Activated CD8-positive, alpha-beta memory T cell treated with anti-CD3 and anti-CD28 coated beads, Interleukin-2, amount 50 U/mL, for 24 hours (primary cell): ENCODE results near the gene RBFOX1.

ENCODE experiments used
- DNase-seq: peaks from one replicate; pipeline ENCODE4 v3.0.0-alpha.2; 2020; ENCODE audit errors: extremely low read depth

Gene RBFOX1

DNA sequence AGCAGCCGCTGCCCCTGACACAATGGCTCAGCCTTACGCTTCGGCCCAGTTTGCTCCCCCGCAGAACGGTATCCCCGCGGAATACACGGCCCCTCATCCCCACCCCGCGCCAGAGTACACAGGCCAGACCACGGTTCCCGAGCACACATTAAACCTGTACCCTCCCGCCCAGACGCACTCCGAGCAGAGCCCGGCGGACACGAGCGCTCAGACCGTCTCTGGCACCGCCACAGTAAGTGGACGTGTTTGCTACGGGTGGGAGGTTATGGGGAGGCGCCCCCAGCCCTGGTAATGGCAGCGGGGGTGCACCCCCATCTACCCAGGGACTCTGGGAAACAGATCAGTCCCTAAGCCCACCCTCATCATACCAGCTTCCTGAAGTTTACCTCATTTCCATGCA, 185.5 kb downstream of the RBFOX1 start:
- DNase-seq: no peak

DNA sequence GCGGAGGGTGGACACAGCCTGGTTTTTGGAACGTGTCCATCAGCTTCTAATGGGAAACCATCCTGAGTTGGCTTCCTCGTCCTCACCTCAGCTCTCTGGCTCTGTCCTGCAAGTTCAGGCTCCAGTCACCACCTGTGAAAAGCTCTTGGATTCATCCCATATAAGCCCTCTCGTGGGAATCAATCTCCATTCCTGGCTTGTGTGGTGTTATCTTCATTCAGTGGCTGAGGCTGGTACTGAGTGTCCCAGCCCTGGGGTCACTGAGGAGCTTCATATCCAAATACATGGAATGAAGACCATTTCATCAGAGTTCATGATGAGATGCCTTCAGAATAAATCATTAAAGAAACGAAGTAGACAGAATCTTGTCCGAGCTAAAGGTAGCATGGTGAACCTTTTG, 189.2 kb downstream of the RBFOX1 start:
- no peak for DNase-seq

DNA sequence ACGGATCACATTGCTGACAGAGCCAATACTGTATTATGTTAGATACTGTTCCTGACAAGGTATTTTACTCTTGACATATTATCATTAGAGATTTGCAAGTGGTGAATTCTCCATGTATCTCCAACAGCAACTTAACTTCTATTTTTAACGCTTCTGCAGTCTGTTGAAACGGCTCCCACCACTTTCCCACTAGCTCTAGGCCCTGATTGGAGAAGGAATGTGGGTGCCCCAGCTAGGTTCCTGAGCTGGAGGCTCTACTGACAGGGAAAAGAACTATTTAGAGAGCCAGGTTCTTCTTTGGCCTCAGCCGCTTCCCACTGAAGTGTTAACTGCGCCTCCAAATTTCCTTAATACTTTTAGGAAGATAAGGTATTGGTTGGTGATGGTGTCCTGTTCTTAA, 191.8 kb downstream of the RBFOX1 start:
- DNase-seq: no peak

DNA sequence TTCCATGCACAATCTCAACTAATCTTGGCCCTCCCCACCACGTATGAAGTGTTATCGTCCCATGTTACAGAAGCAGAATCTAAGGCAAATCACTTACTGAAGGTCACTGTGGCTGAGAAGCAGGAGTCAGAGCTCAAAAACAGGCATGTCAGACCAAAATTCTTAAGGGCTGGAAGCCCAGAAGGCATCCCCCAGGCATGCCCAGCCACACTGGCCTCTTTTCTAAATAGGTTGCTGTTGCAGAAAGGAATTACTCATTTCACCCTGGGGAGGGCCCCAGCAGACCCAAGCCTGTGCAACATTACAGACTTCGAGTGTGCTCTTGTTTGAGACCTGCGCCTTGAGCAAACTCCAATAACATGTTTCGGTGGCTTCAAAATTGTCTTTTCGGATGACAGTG, 194.1 kb downstream of the RBFOX1 start:
- no peak for DNase-seq

DNA sequence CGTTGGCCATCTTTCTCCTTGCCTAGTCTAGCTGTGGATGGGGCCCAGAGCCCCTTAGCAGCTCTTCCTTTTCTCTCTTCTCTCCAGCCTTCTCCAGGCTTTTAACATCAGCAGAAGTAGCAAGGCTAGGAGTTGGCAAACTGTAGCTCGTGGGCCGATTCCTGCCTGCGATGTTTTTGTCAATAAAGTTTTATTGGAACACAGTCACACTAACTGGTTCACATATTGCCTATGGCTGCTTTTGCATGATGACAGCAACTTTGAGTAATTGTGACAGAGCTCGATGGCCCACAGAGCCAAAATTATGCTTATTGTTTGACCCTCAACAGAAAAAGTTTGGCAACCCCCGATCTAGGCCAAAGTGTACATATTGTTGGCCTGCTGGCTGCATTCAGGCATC, 199.9 kb downstream of the RBFOX1 start:
- no peak for DNase-seq

DNA sequence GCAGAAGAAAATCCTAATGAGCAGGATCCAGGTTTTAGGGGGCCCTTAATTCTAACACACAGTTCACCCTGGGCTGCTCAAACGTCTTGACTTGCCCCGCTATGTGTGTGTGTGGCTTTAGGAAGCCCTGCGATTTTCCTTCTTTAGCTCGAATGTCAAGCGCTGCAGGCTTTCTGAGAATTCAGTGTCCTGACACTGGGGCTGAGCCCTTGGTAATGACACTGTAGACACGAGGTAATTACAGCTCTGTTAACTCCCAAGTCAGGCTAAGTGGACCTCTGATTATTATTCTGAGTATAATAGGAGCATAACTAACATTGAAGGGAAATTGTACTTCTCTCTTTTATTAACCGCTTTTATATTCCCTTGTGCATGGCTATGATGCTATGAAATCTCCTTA, 202.1 kb downstream of the RBFOX1 start:
- no peak for DNase-seq

DNA sequence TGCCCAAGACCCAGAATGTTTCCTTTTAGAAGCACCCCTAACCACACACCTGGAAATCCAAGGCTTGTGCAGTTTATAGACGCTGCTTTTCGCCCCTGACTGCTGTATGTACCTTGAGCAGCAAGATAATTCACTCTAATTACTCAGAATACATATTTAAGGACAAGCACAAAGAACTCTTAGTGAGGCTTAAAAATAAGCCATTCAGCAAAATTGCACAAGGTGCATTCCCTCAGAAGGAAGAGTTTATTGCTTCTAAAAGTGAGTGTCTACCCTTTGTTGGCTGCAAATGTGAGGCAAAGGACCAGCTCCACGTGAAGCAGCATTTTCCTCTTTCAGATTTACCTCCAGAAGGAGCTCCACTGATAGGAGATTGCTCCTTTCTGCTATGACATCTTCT, 208.4 kb downstream of the RBFOX1 start:
- DNase-seq: no peak

DNA sequence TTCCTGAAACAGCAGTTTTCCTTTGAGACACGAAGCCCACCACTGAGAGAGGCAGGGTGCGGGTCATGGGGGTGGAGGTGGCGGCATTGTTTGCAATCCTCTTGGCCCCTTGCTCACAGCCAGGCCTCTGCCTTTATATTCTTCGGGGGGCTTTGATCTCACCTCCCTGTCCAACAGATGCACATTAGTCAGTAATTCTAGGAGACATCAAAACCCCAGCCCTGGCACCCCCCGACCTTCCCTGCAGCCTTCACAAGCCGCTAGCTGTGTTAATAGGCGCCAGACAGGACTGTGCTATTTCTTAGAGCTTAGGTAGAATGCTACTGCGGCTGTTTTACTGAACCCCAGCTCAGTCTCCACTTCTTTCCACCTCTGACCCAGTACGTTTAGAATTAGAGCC, 212.6 kb downstream of the RBFOX1 start:
- DNase-seq: no peak

DNA sequence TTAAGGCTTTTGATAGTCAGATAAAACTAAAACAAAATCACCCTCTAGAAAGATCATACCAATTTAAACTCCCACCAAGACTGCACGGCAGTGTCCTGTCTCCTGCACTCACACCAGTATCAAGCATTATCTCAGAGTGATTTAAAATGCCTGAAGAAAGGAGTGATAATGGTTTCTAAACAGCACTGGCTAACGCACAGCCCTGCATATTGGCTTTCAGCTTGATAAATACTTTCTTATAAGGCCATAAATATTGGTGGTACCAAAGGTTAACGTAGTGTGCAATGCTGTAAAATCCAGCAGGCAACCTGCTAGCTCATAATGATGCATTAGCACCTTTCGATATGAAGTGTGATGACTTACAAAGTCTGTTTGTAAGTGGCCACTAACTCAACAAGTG, 214.3 kb downstream of the RBFOX1 start:
- no peak for DNase-seq

DNA sequence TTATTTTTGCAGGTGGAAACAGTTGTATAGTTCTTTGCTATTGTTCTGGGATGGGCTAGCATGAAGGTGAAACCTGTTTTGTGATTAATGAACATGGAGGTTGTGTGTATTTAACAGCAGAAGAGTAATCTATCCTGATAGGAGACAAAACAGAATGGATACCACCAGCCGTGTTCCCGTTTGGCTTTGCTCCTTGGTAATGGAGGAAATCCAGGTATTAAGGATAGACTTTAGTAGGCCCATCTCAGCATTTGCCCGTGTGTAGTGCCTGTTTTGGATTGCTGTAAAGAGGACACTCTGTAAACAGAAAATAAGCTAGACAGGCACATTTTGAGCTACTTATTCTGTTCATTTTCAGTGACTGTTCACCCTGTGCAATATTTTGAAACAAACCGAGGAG, 215.1 kb downstream of the RBFOX1 start:
- no peak for DNase-seq

DNA sequence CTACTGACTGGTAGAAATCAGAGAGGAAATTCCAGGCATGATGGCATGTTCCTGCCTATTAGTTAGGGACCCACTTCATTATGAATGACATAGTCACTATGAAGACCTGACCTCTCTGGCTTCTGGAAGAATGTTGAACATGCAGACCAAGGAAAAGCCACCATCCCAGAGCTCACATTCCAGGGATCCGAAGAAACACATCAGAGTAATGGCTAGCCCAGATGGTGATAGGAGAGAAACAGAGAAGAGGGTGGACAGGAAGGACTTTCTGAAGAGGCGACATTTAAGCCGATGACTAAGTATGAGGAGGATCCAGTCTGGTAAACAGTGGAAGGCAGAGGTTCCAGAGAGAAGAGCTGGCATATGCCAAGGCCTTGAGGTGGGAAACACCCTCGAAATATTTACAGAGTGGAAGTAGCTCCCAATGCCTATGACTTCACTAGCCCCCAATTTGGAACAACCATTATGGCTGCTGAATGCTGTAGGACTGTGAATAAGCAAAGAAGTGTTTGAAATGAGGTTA, 216.2 kb downstream of the RBFOX1 start:
- no peak for DNase-seq

DNA sequence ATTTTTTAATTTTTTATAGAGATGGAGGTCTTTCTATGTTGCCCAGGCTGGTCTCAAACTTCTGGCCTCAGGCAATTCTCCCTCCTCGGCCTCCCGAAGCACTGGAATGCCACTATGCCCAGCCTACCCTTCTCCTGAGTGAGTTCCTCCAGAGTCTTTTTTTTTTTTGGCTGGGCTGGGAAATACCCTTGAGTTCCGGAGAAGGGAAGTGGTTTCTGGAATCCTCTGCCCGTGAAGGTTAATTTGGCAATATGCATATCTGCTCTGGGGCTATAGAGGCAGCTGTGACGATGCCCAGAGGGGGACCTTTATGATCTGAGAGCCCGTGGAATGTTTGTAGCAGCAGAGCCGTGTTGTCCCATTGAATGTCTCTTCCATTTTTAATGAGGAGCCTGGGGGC, 217.5 kb downstream of the RBFOX1 start:
- no peak for DNase-seq

DNA sequence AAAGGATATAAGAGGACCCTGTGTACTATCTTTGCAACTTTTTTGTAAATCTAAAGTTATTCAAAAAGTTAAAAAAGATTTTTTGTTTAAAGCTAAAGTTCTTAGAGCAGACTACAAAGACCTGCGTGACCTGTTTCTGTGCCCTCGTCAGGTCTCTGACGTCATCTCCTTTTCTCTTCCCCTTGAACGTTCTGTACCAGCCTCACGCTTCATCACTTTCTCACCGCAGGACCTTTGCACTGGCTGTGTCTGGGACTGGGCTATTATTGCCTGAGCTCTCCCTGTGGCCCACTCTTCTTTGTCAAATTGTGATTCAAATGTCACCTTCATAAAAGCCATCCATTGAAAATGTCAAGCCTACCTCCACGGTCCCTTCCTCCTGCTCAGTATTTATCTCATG, 222.8 kb downstream of the RBFOX1 start:
- no peak for DNase-seq

DNA sequence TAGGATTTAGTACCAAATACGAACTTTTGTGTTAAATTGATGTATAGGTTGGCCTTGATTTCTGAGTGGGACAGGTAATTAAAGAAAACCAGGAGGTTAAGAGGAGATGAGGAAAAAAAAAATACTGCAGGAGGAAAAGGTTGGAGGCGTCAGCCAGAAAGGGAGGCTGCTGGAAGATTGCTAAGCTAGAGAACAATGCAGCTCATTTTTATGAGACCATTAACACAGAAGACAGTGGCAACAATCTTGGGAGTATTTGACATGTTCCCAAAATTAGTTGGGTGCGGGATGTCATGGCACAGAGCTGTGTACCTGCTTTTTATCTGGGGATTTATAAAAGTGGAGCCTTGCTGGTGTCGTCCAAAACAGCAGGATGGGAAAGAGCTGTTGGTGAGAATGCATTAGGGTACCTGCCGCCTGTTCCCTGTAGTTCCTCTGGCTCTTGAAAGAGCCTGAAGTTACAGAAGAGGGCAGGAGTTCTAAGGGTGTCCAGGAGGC, 229.3 kb downstream of the RBFOX1 start:
- DNase-seq: no peak

DNA sequence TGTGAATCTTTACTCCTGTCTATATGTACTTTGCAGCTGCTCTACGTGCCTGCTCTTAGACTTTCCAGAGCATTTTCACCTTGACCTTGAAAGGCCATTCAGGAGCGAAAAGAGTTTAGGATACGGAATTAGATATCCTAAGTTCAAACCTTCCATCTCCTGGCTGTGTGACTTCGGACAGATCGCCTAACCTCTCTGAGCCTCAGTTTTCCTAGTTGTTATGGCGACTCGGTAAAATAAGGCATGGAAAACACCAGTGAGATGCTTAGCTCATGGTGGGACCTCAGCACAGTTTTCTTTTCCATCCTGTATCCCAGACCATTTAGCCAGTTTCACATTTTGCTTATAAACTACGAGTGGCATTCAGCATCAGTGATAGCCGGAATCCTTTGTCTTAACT, 233.7 kb downstream of the RBFOX1 start:
- DNase-seq: no peak

DNA sequence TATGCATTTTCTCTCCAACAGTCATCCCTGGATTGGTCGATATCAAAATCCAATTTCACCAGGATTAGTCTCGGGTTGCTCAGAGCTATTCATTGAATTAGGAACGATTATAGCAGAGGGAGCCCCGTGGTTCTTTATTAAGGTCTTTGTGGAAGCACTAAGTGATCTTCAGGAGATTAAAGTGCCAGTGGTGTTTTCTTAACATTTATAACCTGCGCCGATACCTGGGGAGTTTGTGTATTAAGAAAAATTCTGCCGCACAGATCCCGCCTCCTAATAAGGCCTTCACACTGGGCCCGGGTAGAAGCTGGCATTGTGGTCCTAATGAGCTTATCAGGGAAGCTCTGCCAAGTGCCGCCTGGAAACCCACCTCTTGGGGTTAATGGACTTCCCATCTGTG, 238.7 kb downstream of the RBFOX1 start:
- DNase-seq: no peak

DNA sequence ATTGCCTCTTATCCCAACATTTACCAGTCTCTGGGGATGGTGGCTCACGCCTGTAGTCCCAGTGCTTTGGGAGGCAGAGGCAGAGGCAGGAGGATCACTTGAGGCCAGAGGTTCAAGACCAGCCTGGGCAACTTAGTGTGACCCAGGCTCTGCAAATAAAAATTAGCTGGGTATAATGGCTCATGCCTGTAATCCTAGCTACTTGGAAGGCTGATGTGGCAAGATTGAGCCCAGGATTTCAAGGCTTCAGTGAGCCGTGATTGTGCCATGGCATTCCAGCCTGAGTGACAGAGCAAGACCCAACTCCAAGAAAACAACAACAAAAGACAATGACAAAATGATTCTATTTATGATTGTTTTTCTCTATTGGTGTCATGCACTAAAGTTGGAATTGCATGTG, 244.9 kb downstream of the RBFOX1 start:
- no peak for DNase-seq

DNA sequence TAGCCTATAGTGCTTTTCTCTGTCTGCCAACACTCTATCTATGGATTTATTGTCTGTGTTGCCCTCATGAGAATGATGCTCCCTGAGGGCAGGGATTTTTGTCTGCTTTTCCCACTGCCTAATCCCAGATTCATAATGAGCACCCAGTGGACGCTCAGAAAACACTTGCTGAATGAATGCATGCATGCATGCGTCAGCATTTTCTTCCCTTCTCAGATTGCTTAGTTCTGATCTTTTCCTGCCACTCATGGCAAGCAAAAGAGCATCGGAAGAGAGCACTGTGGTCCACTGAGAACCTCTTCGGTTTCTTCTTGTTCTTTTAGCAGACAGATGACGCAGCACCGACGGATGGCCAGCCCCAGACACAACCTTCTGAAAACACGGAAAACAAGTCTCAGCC, 246.8 kb downstream of the RBFOX1 start:
- no peak for DNase-seq

DNA sequence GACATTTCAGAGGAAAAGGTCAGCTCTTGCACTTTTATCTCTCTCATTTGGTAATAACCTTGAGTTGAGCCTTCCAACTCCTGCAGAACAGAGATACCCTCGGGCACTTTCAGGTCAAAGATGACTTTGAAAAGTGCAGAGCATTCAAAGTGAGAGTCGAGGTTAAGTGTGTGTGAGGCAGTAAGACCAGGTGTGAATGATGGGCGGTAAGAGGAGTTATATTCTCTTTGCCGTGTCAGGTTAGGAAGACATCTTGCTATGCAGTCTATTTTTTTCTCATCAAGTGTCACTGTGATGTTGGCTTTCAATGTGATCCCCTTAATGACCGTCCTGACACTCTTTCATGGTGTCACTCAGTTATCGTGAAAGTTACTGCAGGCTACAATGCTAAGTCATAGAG, 248.5 kb downstream of the RBFOX1 start:
- DNase-seq: no peak

DNA sequence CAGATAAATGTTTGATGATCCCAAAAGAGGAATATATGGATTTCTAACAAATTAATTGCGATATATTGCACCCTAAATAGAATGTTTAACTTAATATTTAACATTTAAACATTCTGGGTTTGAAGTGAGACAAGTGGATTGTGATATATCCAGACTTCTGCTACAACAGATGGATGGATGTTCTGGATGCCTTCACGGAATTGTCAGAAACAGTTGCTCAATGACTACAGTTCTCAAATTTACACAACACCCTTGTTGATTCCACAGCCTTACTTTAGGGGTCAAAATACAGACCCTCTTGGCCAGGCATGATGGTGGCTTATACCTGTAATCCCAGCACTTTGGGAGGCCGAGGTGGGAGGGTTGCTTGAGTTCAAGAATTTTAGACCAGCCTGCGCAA, 250.8 kb downstream of the RBFOX1 start:
- DNase-seq: no peak

DNA sequence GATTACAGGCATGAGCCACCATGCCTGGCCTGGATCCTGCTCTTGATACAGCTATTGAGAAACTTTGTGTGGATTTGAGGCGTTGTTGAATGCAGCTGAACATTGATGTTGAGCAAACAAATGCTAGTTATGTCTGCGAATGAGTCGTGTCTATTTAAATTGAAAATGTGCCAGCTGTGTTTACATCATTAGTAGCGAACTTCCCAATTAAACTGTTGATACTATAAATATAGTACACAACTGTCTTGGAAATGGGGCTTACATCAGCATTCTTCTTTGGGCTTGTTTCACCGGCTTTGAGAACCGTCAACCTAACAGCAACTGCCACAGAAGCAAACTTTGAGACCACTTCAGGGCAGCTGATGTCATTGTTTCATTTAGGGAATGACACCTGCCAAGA, 251.9 kb downstream of the RBFOX1 start:
- DNase-seq: no peak

DNA sequence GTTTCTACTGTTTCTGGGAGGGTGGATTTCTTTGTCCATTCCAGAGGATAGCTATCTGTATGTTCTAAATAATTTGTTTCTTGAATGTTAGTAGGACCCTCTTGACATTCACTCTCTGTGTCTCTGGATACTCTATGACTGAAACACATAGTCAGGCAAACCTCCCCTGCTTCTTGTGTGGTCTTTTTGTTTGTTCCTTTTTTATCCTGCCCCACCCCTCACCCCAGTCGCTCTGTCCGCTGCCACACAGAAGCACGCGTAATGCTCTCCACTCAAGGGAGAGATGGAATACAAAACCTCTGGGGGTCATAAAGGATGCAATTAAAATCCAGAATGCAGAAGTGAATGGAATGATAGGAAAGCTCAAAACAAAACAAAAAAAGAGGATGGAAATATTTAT, 253.1 kb downstream of the RBFOX1 start:
- DNase-seq: no peak

DNA sequence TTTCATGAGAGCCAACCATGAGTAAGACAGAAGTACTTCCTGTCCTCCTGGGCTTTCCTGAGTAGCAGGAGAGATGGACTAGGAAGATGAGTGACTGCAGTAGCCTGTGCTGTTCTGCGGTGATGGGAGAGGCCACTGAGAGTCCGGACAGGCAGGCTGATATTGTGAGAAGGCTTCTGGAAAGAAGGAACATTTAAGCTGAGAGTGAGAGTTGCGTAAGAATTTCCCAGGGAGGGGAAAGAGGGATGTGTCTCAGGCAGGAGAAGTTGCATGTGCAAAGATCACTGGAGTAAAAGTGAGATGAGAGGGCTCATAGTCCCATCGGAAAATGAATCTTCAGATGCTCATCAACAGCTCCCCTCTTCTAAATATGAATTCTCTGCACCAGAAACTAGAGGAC, 258.3 kb downstream of the RBFOX1 start:
- DNase-seq: no peak

DNA sequence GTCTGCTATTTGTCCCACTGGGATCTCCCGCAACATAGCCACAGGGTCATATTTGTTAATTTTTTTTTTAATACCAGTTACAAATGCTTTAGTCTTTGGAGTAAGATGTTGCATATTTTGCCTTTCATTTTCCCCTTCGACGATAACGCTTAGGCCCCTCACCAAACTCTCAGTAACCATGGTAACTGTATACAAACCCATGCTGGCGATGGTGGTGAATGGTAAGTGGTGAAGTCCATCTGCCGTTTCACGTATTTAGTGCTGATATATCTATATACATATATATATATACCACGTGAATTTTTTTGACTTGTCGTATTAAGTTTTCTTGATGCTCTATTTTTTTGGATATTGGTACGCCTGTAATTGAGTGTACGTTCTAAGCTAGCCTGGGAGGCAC, 263.7 kb downstream of the RBFOX1 start:
- no peak for DNase-seq

DNA sequence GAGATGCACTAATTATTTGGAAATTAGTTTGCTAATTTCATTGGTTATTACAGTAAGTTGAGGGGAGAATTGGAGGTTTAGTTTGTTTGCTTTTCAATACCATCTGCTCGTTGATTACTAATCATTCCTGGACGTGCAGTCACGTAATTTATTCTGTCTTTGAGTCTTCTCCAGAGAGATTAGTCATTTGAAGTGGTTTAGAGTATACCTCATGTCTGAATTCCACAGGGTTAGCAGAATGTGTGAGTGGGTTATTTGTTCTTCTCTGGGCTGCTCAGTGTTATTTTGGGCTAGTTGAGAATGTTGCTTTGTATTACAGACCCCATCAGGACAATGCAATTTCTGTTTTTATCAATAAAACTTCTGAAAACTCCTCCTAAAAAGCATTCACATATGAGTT, 265.0 kb downstream of the RBFOX1 start:
- DNase-seq: no peak
